ENCODE results near the gene NT5C1A. TPM values are rescaled to one million over a fixed set of nuclear protein-coding genes. Genes with fewer than 3 reads are reported as not detected.

NT5C1A gene
- total and polyA plus RNA-seq, 2 experiments from 2014 or later = 1.0 to 5.1 TPM

GRCh38 chr1:39633422-39633821, 38.5 kb downstream of the NT5C1A start:
- H3K9me2 ChIP-seq (replicated peaks; ENCODE audit: insufficient read depth) = no peaks in the 10 kb centered on the region
- WGBS (ENCODE audit: low lambda C conversion rate, missing lambda C conversion rate) = 81% methylated on average over 3 of the region's 3 CpGs
- no peak overlapping the region for H2AFZ ChIP-seq
- no peak overlapping the region for H3K27ac ChIP-seq
- no peaks in the 10 kb centered on the region for H3K36me3 ChIP-seq (replicated peaks; ENCODE audit: insufficient read depth, low read depth)
- DNase-seq (ENCODE audit: low spot score) = no peak
- H3K4me1 ChIP-seq (ENCODE audit: insufficient read depth) = no peaks in the 10 kb centered on the region
- peak overlapping the region; percentile 73 for H3K4me2 ChIP-seq
- no peaks in the 10 kb centered on the region for H3K9me3 ChIP-seq (ENCODE audit: low read depth)
- H3K4me3 ChIP-seq = no peak overlapping the region
- H4K20me1 ChIP-seq (ENCODE audit: insufficient read depth, poor library complexity, severe bottlenecking) = no peaks in the 10 kb centered on the region
- peak; percentile 38 for TF ChIP-seq EZH2 (IDR thresholded peaks at IDR 0.05; ENCODE audit: borderline replicate concordance)
- no peak for TF ChIP-seq CTCF (IDR thresholded peaks at IDR 0.05; ENCODE audit: poor library complexity)
- peaks cover 6% of the 10 kb centered on the region for H3K79me2 ChIP-seq
- peaks cover 58% of the 10 kb centered on the region for H3K27me3 ChIP-seq

GRCh38 chr1:39632682-39633417, 39.1 kb downstream of the NT5C1A start:
- peak overlapping the region; percentile 73 for H3K4me2 ChIP-seq
- peaks cover 52% of the 10 kb centered on the region for H3K27me3 ChIP-seq
- no peak overlapping the region for H3K4me3 ChIP-seq
- no peaks in the 10 kb centered on the region for H3K9me3 ChIP-seq (ENCODE audit: low read depth)
- H3K36me3 ChIP-seq (replicated peaks; ENCODE audit: insufficient read depth, low read depth) = no peaks in the 10 kb centered on the region
- no peaks in the 10 kb centered on the region for H3K4me1 ChIP-seq (ENCODE audit: insufficient read depth)
- H3K27ac ChIP-seq = no peak overlapping the region
- 14% methylated on average over 28 of the region's 61 CpGs for WGBS (ENCODE audit: low lambda C conversion rate, missing lambda C conversion rate)
- H4K20me1 ChIP-seq (ENCODE audit: insufficient read depth, poor library complexity, severe bottlenecking) = no peaks in the 10 kb centered on the region
- no peak overlapping the region for H2AFZ ChIP-seq
- no peaks in the 10 kb centered on the region for H3K9me2 ChIP-seq (replicated peaks; ENCODE audit: insufficient read depth)
- DNase-seq (ENCODE audit: low spot score) = peak; percentile 63
- TF ChIP-seq EZH2 (IDR thresholded peaks at IDR 0.05; ENCODE audit: borderline replicate concordance) = no peak
- TF ChIP-seq EZH2phosphoT487 (IDR thresholded peaks at IDR 0.05; ENCODE audit: low read depth, severe bottlenecking, unreplicated experiment) = no peak
- no peak for TF ChIP-seq CTCF (IDR thresholded peaks at IDR 0.05; ENCODE audit: poor library complexity)
- H3K79me2 ChIP-seq = peaks cover 6% of the 10 kb centered on the region

GRCh38 chr1:39632323-39632681, 39.6 kb downstream of the NT5C1A start:
- peaks cover 6% of the 10 kb centered on the region for H3K79me2 ChIP-seq
- H2AFZ ChIP-seq = no peak overlapping the region
- no peak for DNase-seq (ENCODE audit: low spot score)
- peak overlapping the region; percentile 73 for H3K4me2 ChIP-seq
- no peaks in the 10 kb centered on the region for H3K9me3 ChIP-seq (ENCODE audit: low read depth)
- H3K4me1 ChIP-seq (ENCODE audit: insufficient read depth) = no peaks in the 10 kb centered on the region
- H3K4me3 ChIP-seq = no peak overlapping the region
- H3K36me3 ChIP-seq (replicated peaks; ENCODE audit: insufficient read depth, low read depth) = no peaks in the 10 kb centered on the region
- H3K27me3 ChIP-seq = peaks cover 52% of the 10 kb centered on the region
- TF ChIP-seq EZH2 (IDR thresholded peaks at IDR 0.05; ENCODE audit: borderline replicate concordance) (no peak), EZH2phosphoT487 (IDR thresholded peaks at IDR 0.05; ENCODE audit: low read depth, severe bottlenecking, unreplicated experiment) (no peak), CTCF (IDR thresholded peaks at IDR 0.05; ENCODE audit: poor library complexity) (no peak)
- no peaks in the 10 kb centered on the region for H4K20me1 ChIP-seq (ENCODE audit: insufficient read depth, poor library complexity, severe bottlenecking)
- H3K9me2 ChIP-seq (replicated peaks; ENCODE audit: insufficient read depth) = no peaks in the 10 kb centered on the region
- no peak overlapping the region for H3K27ac ChIP-seq
- 92% methylated on average over 5 of the region's 5 CpGs for WGBS (ENCODE audit: low lambda C conversion rate, missing lambda C conversion rate)

Data from hepatocyte (in vitro differentiated cells).